ENCODE data around the gene ADAMTS17. TPM values are rescaled to one million over a fixed set of nuclear protein-coding genes. Genes with fewer than 3 reads are reported as not detected.

Gene ADAMTS17
- total RNA-seq, 1 donor, result 0.81 TPM

GRCh38 chr15:99984491-99985243 is 357.1 kb downstream of the ADAMTS17 start:
- no peak for DNase-seq (ENCODE audit: low read depth)
- no peak for TF ChIP-seq CTCF (IDR thresholded peaks at IDR 0.05; ENCODE audit: insufficient read depth, low read length)
- H3K4me3 ChIP-seq (ENCODE audit: low read depth, low read length), result no peak overlapping the region

GRCh38 chr15:99983886-99984286 is 357.9 kb downstream of the ADAMTS17 start:
- DNase-seq (ENCODE audit: low read depth), result no peak
- no peak for TF ChIP-seq CTCF (IDR thresholded peaks at IDR 0.05; ENCODE audit: insufficient read depth, low read length)
- no peak overlapping the region for H3K4me3 ChIP-seq (ENCODE audit: low read depth, low read length)

- TF ChIP-seq CTCF (IDR thresholded peaks at IDR 0.05; ENCODE audit: insufficient read depth, low read length), result no peak
- DNase-seq (ENCODE audit: low read depth), result no peak
- H3K4me3 ChIP-seq (ENCODE audit: low read depth, low read length), result no peak overlapping the region
Measured at GRCh38 chr15:99983171-99983885, 358.4 kb downstream of the ADAMTS17 start.

GRCh38 chr15:99982662-99983061 is 359.1 kb downstream of the ADAMTS17 start:
- no peak for TF ChIP-seq CTCF (IDR thresholded peaks at IDR 0.05; ENCODE audit: insufficient read depth, low read length)
- no peak overlapping the region for H3K4me3 ChIP-seq (ENCODE audit: low read depth, low read length)
- DNase-seq (ENCODE audit: low read depth), result no peak

- no peak overlapping the region for H3K4me3 ChIP-seq (ENCODE audit: low read depth, low read length)
- no peak for DNase-seq (ENCODE audit: low read depth)
- no peak for TF ChIP-seq CTCF (IDR thresholded peaks at IDR 0.05; ENCODE audit: insufficient read depth, low read length)
Measured at GRCh38 chr15:99981839-99982658, 359.7 kb downstream of the ADAMTS17 start.

GRCh38 chr15:99981191-99981647 is 360.6 kb downstream of the ADAMTS17 start:
- TF ChIP-seq CTCF (IDR thresholded peaks at IDR 0.05; ENCODE audit: insufficient read depth, low read length), result no peak
- no peak overlapping the region for H3K4me3 ChIP-seq (ENCODE audit: low read depth, low read length)
- DNase-seq (ENCODE audit: low read depth), result no peak
